ENCODE data around the gene MIA3.
A peak's percentile ranks its signal among the peaks of the same experiment; 100 is the strongest.

Gene MIA3

GRCh38 chr1:222583079-222583478, 34.8 kb upstream of the MIA3 start:
- H2BK15ac ChIP-seq (ENCODE audit: low read length), result no peak overlapping the region
- no peak overlapping the region for H4K91ac ChIP-seq (ENCODE audit: low read depth, low read length, poor library complexity)
- no peaks in the 10 kb centered on the region for H3K9me3 ChIP-seq (replicated peaks in 1 of 2; ENCODE audit: control insufficient read depth in 2 of 2, insufficient read depth in 1 of 2, low read depth in 1 of 2, low read length in 2 of 2)
- H3K4ac ChIP-seq (ENCODE audit: low read length), result no peak overlapping the region
- no peak overlapping the region for H2AK5ac ChIP-seq (ENCODE audit: low read depth, low read length)
- no peak overlapping the region for H3K14ac ChIP-seq (ENCODE audit: low read length)
- no peak overlapping the region for H2BK5ac ChIP-seq (ENCODE audit: low read length)
- no peak overlapping the region for H3K9ac ChIP-seq (ENCODE audit: low read depth, low read length, poor library complexity)
- no peak overlapping the region for H4K8ac ChIP-seq (ENCODE audit: low read depth, low read length)
- H3K23ac ChIP-seq (ENCODE audit: low read depth, low read length, poor library complexity), result no peak overlapping the region
- H2AFZ ChIP-seq (ENCODE audit: low read length), result no peak overlapping the region
- no peak overlapping the region for H3K4me2 ChIP-seq (ENCODE audit: insufficient read depth, low read length, poor library complexity, severe bottlenecking)
- H3K4me3 ChIP-seq (ENCODE audit: low read length in 2 of 2), result no peak overlapping the region
- H3K27ac ChIP-seq (replicated peaks; ENCODE audit: low read length), result no peak overlapping the region
- peaks cover 6 to 81% of the 10 kb centered on the region in 2 donors for H3K36me3 ChIP-seq (replicated peaks in 1 of 2; ENCODE audit: control insufficient read depth in 2 of 2, insufficient read depth in 2 of 2, low read length in 2 of 2)
- H3K4me1 ChIP-seq (ENCODE audit: control insufficient read depth in 2 of 2, insufficient read depth in 1 of 2, low read depth in 1 of 2, low read length in 2 of 2), result no peaks in the 10 kb centered on the region
- no peak overlapping the region for H2BK120ac ChIP-seq (ENCODE audit: low read depth, low read length)
- no peaks in the 10 kb centered on the region for H3K27me3 ChIP-seq (ENCODE audit: control insufficient read depth in 3 of 3, insufficient read depth in 3 of 3, low read depth in 1 of 3, low read length in 3 of 3)
- H3K18ac ChIP-seq (ENCODE audit: low read length), result no peak overlapping the region
- no CpG with 5 or more reads among the region's 5 CpGs for WGBS, 2 donors (ENCODE audit: extremely low coverage in 2 of 2, insufficient read length in 2 of 2, insufficient replicate concordance in 1 of 2)
- peaks cover 2% of the 10 kb centered on the region for H3K79me1 ChIP-seq (ENCODE audit: low read depth, low read length)
- no peak for DNase-seq (ENCODE audit: low spot score)
- H2BK12ac ChIP-seq (ENCODE audit: low read length), result no peak overlapping the region

DNA sequence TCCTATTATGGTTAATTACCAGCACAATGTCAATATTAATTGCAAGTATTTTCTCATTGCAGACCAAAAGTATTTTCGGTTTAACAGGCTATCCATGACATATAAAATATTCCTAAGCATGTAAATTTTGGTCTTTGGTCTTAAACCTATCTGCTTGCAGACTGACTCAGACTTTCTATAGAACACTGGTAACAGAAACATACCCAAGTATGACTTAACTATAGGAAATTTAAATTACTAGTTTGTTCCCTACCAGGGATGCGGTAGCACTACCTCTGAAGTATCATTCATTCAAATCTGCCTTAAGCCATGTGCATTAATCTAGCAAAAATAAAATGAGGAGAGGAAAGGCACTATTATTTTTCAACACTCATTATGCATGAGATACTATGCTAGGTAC, 31.1 kb upstream of the MIA3 start:
- Histone ChIP-seq H3K14ac (ENCODE audit: low read length) (no peak overlapping the region), H2BK5ac (ENCODE audit: low read length) (no peak overlapping the region), H3K4me3 (ENCODE audit: low read length in 2 of 2) (no peak overlapping the region), H3K27ac (replicated peaks; ENCODE audit: low read length) (no peak overlapping the region), H3K27me3 (ENCODE audit: control insufficient read depth in 3 of 3, insufficient read depth in 3 of 3, low read depth in 1 of 3, low read length in 3 of 3) (no peaks in the 10 kb centered on the region), H4K91ac (ENCODE audit: low read depth, low read length, poor library complexity) (no peak overlapping the region), H3K18ac (ENCODE audit: low read length) (no peak overlapping the region), H2BK15ac (ENCODE audit: low read length) (no peak overlapping the region), H4K8ac (ENCODE audit: low read depth, low read length) (no peak overlapping the region), H2BK120ac (ENCODE audit: low read depth, low read length) (no peak overlapping the region), H3K4me1 (ENCODE audit: control insufficient read depth in 2 of 2, insufficient read depth in 1 of 2, low read depth in 1 of 2, low read length in 2 of 2) (peaks cover 0 to 3% of the 10 kb centered on the region in 2 donors), H3K36me3 (replicated peaks in 1 of 2; ENCODE audit: control insufficient read depth in 2 of 2, insufficient read depth in 2 of 2, low read length in 2 of 2) (peaks cover 6 to 64% of the 10 kb centered on the region in 2 donors), H3K4ac (ENCODE audit: low read length) (no peak overlapping the region), H3K4me2 (ENCODE audit: insufficient read depth, low read length, poor library complexity, severe bottlenecking) (no peak overlapping the region), H3K23ac (ENCODE audit: low read depth, low read length, poor library complexity) (no peak overlapping the region), H2BK12ac (ENCODE audit: low read length) (no peak overlapping the region), H3K79me1 (ENCODE audit: low read depth, low read length) (peaks cover 2% of the 10 kb centered on the region), H2AFZ (ENCODE audit: low read length) (no peak overlapping the region), H3K9me3 (replicated peaks in 1 of 2; ENCODE audit: control insufficient read depth in 2 of 2, insufficient read depth in 1 of 2, low read depth in 1 of 2, low read length in 2 of 2) (no peaks in the 10 kb centered on the region), H3K9ac (ENCODE audit: low read depth, low read length, poor library complexity) (no peak overlapping the region), H2AK5ac (ENCODE audit: low read depth, low read length) (no peak overlapping the region)
- no CpG with 5 or more reads among the region's 2 CpGs for WGBS, 2 donors (ENCODE audit: extremely low coverage in 2 of 2, insufficient read length in 2 of 2, insufficient replicate concordance in 1 of 2)
- DNase-seq (ENCODE audit: low spot score), result no peak

DNA sequence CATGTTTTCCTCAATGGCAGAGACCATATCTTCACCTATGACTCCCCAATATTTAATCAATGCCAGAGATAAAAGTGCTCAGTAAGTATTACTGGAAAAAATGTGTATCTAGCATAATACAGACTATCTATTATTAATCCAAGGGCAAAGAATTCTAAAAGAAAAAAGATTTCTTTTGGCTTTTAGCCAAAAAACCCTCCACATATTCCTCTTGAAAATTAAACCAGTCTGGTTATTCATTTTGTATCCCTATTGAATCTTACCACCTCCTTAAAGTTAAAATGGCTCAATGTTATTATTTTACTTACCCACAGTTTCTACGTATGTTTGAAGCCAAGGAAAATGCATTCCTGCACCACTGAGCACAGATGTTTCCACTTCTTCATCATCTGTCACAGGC, 29.8 kb upstream of the MIA3 start:
- H4K91ac ChIP-seq (ENCODE audit: low read depth, low read length, poor library complexity), result no peak overlapping the region

DNA sequence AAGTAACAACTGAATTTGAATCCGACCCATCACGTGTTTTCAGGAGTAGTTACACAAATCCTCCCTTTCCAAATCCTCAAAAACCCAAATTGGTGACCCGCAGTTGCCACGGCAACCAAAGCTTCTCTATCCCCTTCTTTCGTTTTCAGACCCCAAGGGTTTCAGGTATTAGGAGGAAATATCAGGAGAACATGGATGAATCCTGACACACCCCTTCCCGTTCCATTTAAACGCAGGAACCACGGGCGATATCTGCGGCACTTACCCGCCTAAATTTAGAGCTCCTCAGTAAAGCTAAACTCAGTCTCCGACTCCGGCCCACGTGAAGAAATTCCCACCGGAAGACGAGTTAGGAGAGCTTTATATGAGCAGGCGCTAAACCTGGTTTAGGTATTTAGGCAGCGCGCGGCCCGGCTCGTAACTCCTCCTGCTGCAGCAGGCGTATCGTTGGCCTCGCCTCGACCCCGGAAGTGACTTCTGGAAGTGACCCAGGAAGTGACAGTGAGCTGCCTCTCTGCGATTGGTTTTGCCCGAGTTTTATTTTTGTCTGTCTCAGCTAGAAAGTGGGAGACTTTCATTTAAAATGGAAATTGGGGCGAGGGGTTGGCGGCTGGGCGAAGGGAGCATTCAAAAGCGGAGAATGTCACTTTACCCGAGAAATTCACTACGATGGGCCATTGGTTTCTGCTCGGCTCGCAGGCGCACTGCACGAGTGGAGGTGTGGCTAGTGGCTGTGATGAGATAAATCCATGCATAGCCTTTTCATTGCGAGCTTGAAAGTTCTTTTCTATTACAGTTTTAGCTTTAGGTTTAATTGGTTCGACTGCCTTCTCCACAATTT, 28.2 kb upstream of the MIA3 start, which contains the start of gene TAF1A:
Gene TAF1A, minus strand, starts transcription at position 472 of the 841 bp plus-strand sequence.
- Histone ChIP-seq H3K4me1 (ENCODE audit: control insufficient read depth in 2 of 2, insufficient read depth in 1 of 2, low read depth in 1 of 2, low read length in 2 of 2) (peaks cover 0 to 3% of the 10 kb centered on the region in 2 donors), H2BK5ac (ENCODE audit: low read length) (no peak within 1 kb of the TSS), H2BK15ac (ENCODE audit: low read length) (no peak within 1 kb of the TSS), H3K9ac (ENCODE audit: low read depth, low read length, poor library complexity) (no peak within 1 kb of the TSS), H3K23ac (ENCODE audit: low read depth, low read length, poor library complexity) (no peak within 1 kb of the TSS), H3K4me3 (ENCODE audit: low read length in 2 of 2) (peak within 1 kb of the TSS; percentile 75 to 90), H2AK5ac (ENCODE audit: low read depth, low read length) (no peak within 1 kb of the TSS), H4K8ac (ENCODE audit: low read depth, low read length) (no peak within 1 kb of the TSS), H4K91ac (ENCODE audit: low read depth, low read length, poor library complexity) (no peak within 1 kb of the TSS), H3K9me3 (replicated peaks in 1 of 2; ENCODE audit: control insufficient read depth in 2 of 2, insufficient read depth in 1 of 2, low read depth in 1 of 2, low read length in 2 of 2) (no peaks in the 10 kb centered on the region), H3K27ac (replicated peaks; ENCODE audit: low read length) (peak within 1 kb of the TSS; percentile 62), H3K79me1 (ENCODE audit: low read depth, low read length) (peaks cover 2% of the 10 kb centered on the region), H2AFZ (ENCODE audit: low read length) (peak within 1 kb of the TSS; percentile 92), H3K14ac (ENCODE audit: low read length) (no peak within 1 kb of the TSS), H2BK12ac (ENCODE audit: low read length) (no peak within 1 kb of the TSS), H3K18ac (ENCODE audit: low read length) (no peak within 1 kb of the TSS), H3K27me3 (ENCODE audit: control insufficient read depth in 3 of 3, insufficient read depth in 3 of 3, low read depth in 1 of 3, low read length in 3 of 3) (no peaks in the 10 kb centered on the region), H3K4me2 (ENCODE audit: insufficient read depth, low read length, poor library complexity, severe bottlenecking) (peak within 1 kb of the TSS; percentile 69), H3K4ac (ENCODE audit: low read length) (no peak within 1 kb of the TSS), H2BK120ac (ENCODE audit: low read depth, low read length) (no peak within 1 kb of the TSS), H3K36me3 (replicated peaks in 1 of 2; ENCODE audit: control insufficient read depth in 2 of 2, insufficient read depth in 2 of 2, low read length in 2 of 2) (peaks cover 3 to 36% of the 10 kb centered on the region in 2 donors)
- DNase-seq (ENCODE audit: low spot score), result peak; percentile 59
- WGBS, 2 donors (ENCODE audit: extremely low coverage in 2 of 2, insufficient read length in 2 of 2, insufficient replicate concordance in 1 of 2), result no CpG with 5 or more reads among the region's 41 CpGs

More for the DNA sequence above, 29.8 kb upstream of the MIA3 start:
- Histone ChIP-seq H3K4ac (ENCODE audit: low read length) (no peak overlapping the region), H2AK5ac (ENCODE audit: low read depth, low read length) (no peak overlapping the region), H2BK5ac (ENCODE audit: low read length) (no peak overlapping the region), H3K4me2 (ENCODE audit: insufficient read depth, low read length, poor library complexity, severe bottlenecking) (no peak overlapping the region), H3K23ac (ENCODE audit: low read depth, low read length, poor library complexity) (no peak overlapping the region), H3K79me1 (ENCODE audit: low read depth, low read length) (peaks cover 2% of the 10 kb centered on the region), H4K8ac (ENCODE audit: low read depth, low read length) (no peak overlapping the region), H2BK15ac (ENCODE audit: low read length) (no peak overlapping the region), H3K27me3 (ENCODE audit: control insufficient read depth in 3 of 3, insufficient read depth in 3 of 3, low read depth in 1 of 3, low read length in 3 of 3) (no peaks in the 10 kb centered on the region), H3K36me3 (replicated peaks in 1 of 2; ENCODE audit: control insufficient read depth in 2 of 2, insufficient read depth in 2 of 2, low read length in 2 of 2) (peaks cover 3 to 51% of the 10 kb centered on the region in 2 donors), H3K4me1 (ENCODE audit: control insufficient read depth in 2 of 2, insufficient read depth in 1 of 2, low read depth in 1 of 2, low read length in 2 of 2) (peaks cover 0 to 3% of the 10 kb centered on the region in 2 donors), H2BK12ac (ENCODE audit: low read length) (no peak overlapping the region), H2BK120ac (ENCODE audit: low read depth, low read length) (no peak overlapping the region), H3K27ac (replicated peaks; ENCODE audit: low read length) (no peak overlapping the region), H2AFZ (ENCODE audit: low read length) (no peak overlapping the region), H3K9ac (ENCODE audit: low read depth, low read length, poor library complexity) (no peak overlapping the region), H3K14ac (ENCODE audit: low read length) (no peak overlapping the region), H3K18ac (ENCODE audit: low read length) (no peak overlapping the region), H3K9me3 (replicated peaks in 1 of 2; ENCODE audit: control insufficient read depth in 2 of 2, insufficient read depth in 1 of 2, low read depth in 1 of 2, low read length in 2 of 2) (no peaks in the 10 kb centered on the region), H3K4me3 (ENCODE audit: low read length in 2 of 2) (peak overlapping the region in 1 of 2 donors; percentile 75)
- no CpG with 5 or more reads among the region's 1 CpG for WGBS, 2 donors (ENCODE audit: extremely low coverage in 2 of 2, insufficient read length in 2 of 2, insufficient replicate concordance in 1 of 2)
- DNase-seq (ENCODE audit: low spot score), result no peak
